Panc1 (cell line): ENCODE results near the gene IPO4. TPM values are rescaled to one million over a fixed set of nuclear protein-coding genes. Genes with fewer than 3 reads are reported as not detected.

ENCODE experiments used
- ATAC-seq: fragments of 200-7000 bp; cut with Tn5 transposase; 2 replicates; pipeline ENCODE4 v1.9.1; 2020; ENCODE audit warnings: mild to moderate bottlenecking, moderate library complexity
- BruUV-seq: library from RNA; stranded (reverse); fragments of 400-500 nt; replicated peaks from 2 replicates; lab custom pipeline; 2021; lab: Mats Ljungman, UMichigan
- CTCF ChIA-PET: fragments of 300-600 bp; sonication (Branson Sonifier 250); formaldehyde crosslinking; loops from one replicate; lab custom pipeline; 2022; ENCODE audit warnings: antibody characterized with exemption; lab: Charles Lee
- POLR2A ChIA-PET: fragments of 300-600 bp; sonication (Branson Sonifier 250); formaldehyde crosslinking; loops from one replicate; lab custom pipeline; 2022; ENCODE audit warnings: antibody characterized with exemption; lab: Charles Lee
- DNase-seq: peaks from one replicate; pipeline ENCODE4 v3.0.0-alpha.2; 2010; ENCODE audit warnings: low read depth, low spot score
- H3K27ac ChIP-seq: 2 replicates; pipeline ENCODE4 v1.5.1; 2011; ENCODE audit warnings: mild to moderate bottlenecking, low read length, inconsistent platforms
- H3K27me3 ChIP-seq: fragments of 200-500 bp; sonication (Bioruptor generic); 2 replicates; pipeline ENCODE4 v1.6.0; 2014; ENCODE audit warnings: low read length, inconsistent platforms; ENCODE audit not compliant: control insufficient read depth, insufficient read depth
- H3K36me3 ChIP-seq: fragments of 200-500 bp; sonication (Bioruptor generic); 2 replicates; pipeline ENCODE4 v1.5.1; 2014; ENCODE audit warnings: inconsistent platforms, mild to moderate bottlenecking, low read length, moderate library complexity; ENCODE audit not compliant: control insufficient read depth, insufficient read depth
- H3K4me1 ChIP-seq: 2 replicates; pipeline ENCODE4 v1.5.1; 2011; ENCODE audit warnings: inconsistent platforms, mild to moderate bottlenecking, low read length, moderate library complexity; ENCODE audit not compliant: control insufficient read depth, insufficient read depth
- H3K4me3 ChIP-seq, 2 experiments: 2 replicates each; pipeline ENCODE4 v1.5.1; 2011 to 2012; ENCODE audit warnings: low read depth in 2 of 2, low read length in 2 of 2, mild to moderate bottlenecking in 2 of 2, inconsistent platforms in 1 of 2, moderate library complexity in 1 of 2
- H3K9me3 ChIP-seq: fragments of 200-500 bp; sonication (Bioruptor generic); 2 replicates; pipeline ENCODE4 v1.5.1; 2014; ENCODE audit warnings: low read depth, mild to moderate bottlenecking, inconsistent platforms, low read length, moderate library complexity; ENCODE audit not compliant: control insufficient read depth, insufficient read depth
- CTCF ChIP-seq: fragments of 450-650 bp; IDR thresholded peaks from 2 replicates; pipeline ENCODE4 v1.5.1; 2017; ENCODE audit warnings: mild to moderate bottlenecking
- POLR2AphosphoS5 ChIP-seq: IDR thresholded peaks from 2 replicates; pipeline ENCODE4 v1.6.1; 2012; ENCODE audit warnings: mild to moderate bottlenecking, low read depth, low read length, moderate library complexity
- REST ChIP-seq, 2 experiments: IDR thresholded peaks; 2 replicates each; pipeline ENCODE4 v1.6.1; 2011 to 2012; ENCODE audit warnings: low read depth in 2 of 2, control low read depth in 1 of 2, low read length in 1 of 2, mild to moderate bottlenecking in 1 of 2, moderate library complexity in 1 of 2; ENCODE audit not compliant: insufficient read depth in 1 of 2
- SIN3A ChIP-seq: IDR thresholded peaks from 2 replicates; pipeline ENCODE4 v1.6.1; 2012; ENCODE audit warnings: low read depth, mild to moderate bottlenecking, low read length, moderate library complexity, borderline replicate concordance; ENCODE audit not compliant: insufficient read depth
- TCF7L2 ChIP-seq: IDR thresholded peaks from 2 replicates; pipeline ENCODE4 v1.6.1; 2011; ENCODE audit warnings: mild to moderate bottlenecking, low read depth, low read length, inconsistent platforms
- in situ Hi-C: cut with HindIII; loops from 2 replicates; pipeline ENCODE4 v1.10.0; 2016; ENCODE audit warnings: low sequenced_read_pairs, low pct_unique_long_range_greater_than_20kb
- intact Hi-C: fragments of 100-400 bp; cut with micrococcal nuclease; formaldehyde crosslinking; loops from one replicate; pipeline ENCODE4 v1.10.0; 2022; ENCODE audit not compliant: unreplicated experiment
- microRNA-seq: library from miRNA; unstranded; fragments of <30 nt; microRNA quantifications from one replicate; pipeline ENCODE4 v1.1.0, GENCODE V29; 2020; ENCODE audit not compliant: unreplicated experiment
- total RNA-seq: library from RNA; stranded (reverse); gene quantifications from one replicate; pipeline ENCODE4 v1.2.1, GENCODE V29; 2021; ENCODE audit not compliant: unreplicated experiment

IPO4 gene
- total RNA-seq, 1 experiment from 2014 or later = 103 TPM

- intact Hi-C loops = no loop called here
- in situ Hi-C loops = no loop called here
- Histone ChIP-seq H3K4me3 (no peak within 1 kb of the TSS), H3K4me1 (peaks cover 5% of the 10 kb centered on the region), H3K27me3 (no peaks in the 10 kb centered on the region), H3K27ac (no peak within 1 kb of the TSS), H3K36me3 (no peaks in the 10 kb centered on the region), H3K9me3 (no peaks in the 10 kb centered on the region)
- no peak for TF ChIP-seq TCF7L2
- TF ChIP-seq SIN3A = no peak
- no peak for TF ChIP-seq POLR2AphosphoS5
- TF ChIP-seq CTCF = no peak
- no peak for TF ChIP-seq REST (IDR thresholded peaks at IDR 0.05; ENCODE audit: insufficient read depth in 1 of 2, low read depth in 2 of 2, low read length in 1 of 2)
- DNase-seq (no peak), ATAC-seq (no peak)
- no TSS peak for BruUV-seq
- CTCF ChIA-PET = no interaction called here
- POLR2A ChIA-PET = no interaction called here
Measured at GRCh38 chr14:24130380-24130716, 58.3 kb downstream of the IPO4 start, which contains the start of gene FITM1. Gene FITM1, plus strand, starts transcription at chr14:24130659. Its CDS starts 905 bp downstream, at chr14:24131564.

Small RNA genes within 50 kb of the gene (microRNA-seq; reads per million reads assigned to microRNA genes)
- not detected for gene MIR7703

Other genes starting within 250 kb of the IPO4 start
- gene DHRS4, start 235.0 kb downstream of the IPO4 start, total RNA-seq = 13.5 TPM
- gene DHRS4L2, start 199.9 kb downstream of the IPO4 start, total RNA-seq = 8.0 TPM
- gene CARMIL3, start 136.8 kb downstream of the IPO4 start, total RNA-seq = 0.15 TPM
- gene CPNE6, start 117.3 kb downstream of the IPO4 start, total RNA-seq = not detected
- gene PCK2, start 94.5 kb downstream of the IPO4 start, total RNA-seq = 24.5 TPM
- gene DCAF11, start 74.0 kb downstream of the IPO4 start, total RNA-seq = 37.4 TPM
- 1.4 TPM for gene NRL, start 73.9 kb downstream of the IPO4 start, total RNA-seq
- 0.46 TPM for gene FITM1, start 58.2 kb downstream of the IPO4 start, total RNA-seq
- gene PSME1, start 52.6 kb downstream of the IPO4 start, total RNA-seq = 130 TPM
- 42.5 TPM for gene EMC9, start 47.2 kb downstream of the IPO4 start, total RNA-seq
- gene PSME2, start 42.2 kb downstream of the IPO4 start, total RNA-seq = 188 TPM
- gene RNF31, start 41.3 kb downstream of the IPO4 start, total RNA-seq = 48.6 TPM
- gene IRF9, start 27.6 kb downstream of the IPO4 start, total RNA-seq = 24.5 TPM
- 9.8 TPM for gene REC8, start 16.7 kb downstream of the IPO4 start, total RNA-seq
- gene TM9SF1, start 6.6 kb upstream of the IPO4 start, total RNA-seq = 44.7 TPM
- gene TSSK4, start 16.9 kb upstream of the IPO4 start, total RNA-seq = not detected
- 42.4 TPM for gene CHMP4A, start 24.7 kb upstream of the IPO4 start, total RNA-seq
- 8.9 TPM for gene MDP1, start 27.2 kb upstream of the IPO4 start, total RNA-seq
- gene NEDD8, start 43.6 kb upstream of the IPO4 start, total RNA-seq = 155 TPM
- gene GMPR2, start 44.1 kb upstream of the IPO4 start, total RNA-seq = 45.9 TPM
- gene TINF2, start 53.8 kb upstream of the IPO4 start, total RNA-seq = 53.8 TPM
- 2.3 TPM for gene TGM1, start 74.4 kb upstream of the IPO4 start, total RNA-seq
- 30.9 TPM for gene RABGGTA, start 82.8 kb upstream of the IPO4 start, total RNA-seq
- 8.9 TPM for gene DHRS1, start 111.0 kb upstream of the IPO4 start, total RNA-seq
- gene NOP9, start 111.0 kb upstream of the IPO4 start, total RNA-seq = 25.3 TPM
- 0.18 TPM for gene CIDEB, start 119.2 kb upstream of the IPO4 start, total RNA-seq
- 6.9 TPM for gene LTB4R2, start 121.3 kb upstream of the IPO4 start, total RNA-seq
- 4.8 TPM for gene LTB4R, start 122.7 kb upstream of the IPO4 start, total RNA-seq
- gene ADCY4, start 146.3 kb upstream of the IPO4 start, total RNA-seq = 0.21 TPM
- gene RIPK3, start 151.2 kb upstream of the IPO4 start, total RNA-seq = not detected
- gene NFATC4, start 179.4 kb upstream of the IPO4 start, total RNA-seq = 0.36 TPM
- 0.31 TPM for gene NYNRIN, start 210.2 kb upstream of the IPO4 start, total RNA-seq
- 1.0 TPM for gene CBLN3, start 240.9 kb upstream of the IPO4 start, total RNA-seq
- gene KHNYN, start 241.1 kb upstream of the IPO4 start, total RNA-seq = 37.6 TPM